HEK293 (cell line): ENCODE results near the gene YARS1.

Source experiments
- CTCF ChIA-PET: fragments of 350-600 bp; formaldehyde crosslinking; extraction: SDS; loops from one replicate; lab custom pipeline; 2021; ENCODE audit warnings: antibody characterized with exemption; lab: Yijun Ruan, JAX
- POLR2A ChIA-PET: fragments of 300-600 bp; formaldehyde crosslinking; extraction: SDS; loops from one replicate; lab custom pipeline; 2020; ENCODE audit warnings: antibody characterized with exemption, inconsistent platforms; lab: Yijun Ruan, JAX
- H3K27ac ChIP-seq: fragments of 200-500 bp; sonication (Bioruptor generic); 2 replicates; pipeline ENCODE4 v1.5.1; 2014; ENCODE audit warnings: low read depth, low read length, control low read depth, inconsistent platforms; ENCODE audit errors: extremely low read depth
- H3K36me3 ChIP-seq, 2 experiments: fragments of 200-500 bp in 1 of 2; sonication (Bioruptor generic) in 1 of 2; 1 replicate in 1 of 2; 2 replicates in 1 of 2; pipeline ENCODE4 v1.5.1; 2014 to 2017; ENCODE audit warnings: inconsistent platforms in 2 of 2, low read length in 2 of 2; ENCODE audit not compliant: control insufficient read depth in 2 of 2, insufficient read depth in 1 of 2
- H3K4me1 ChIP-seq: fragments of 200-500 bp; sonication (Bioruptor generic); 2 replicates; pipeline ENCODE4 v1.5.1; 2014; ENCODE audit warnings: mild to moderate bottlenecking, low read length, inconsistent platforms; ENCODE audit not compliant: control insufficient read depth, insufficient read depth
- H3K4me3 ChIP-seq: 2 replicates; pipeline ENCODE4 v1.5.1; 2011; ENCODE audit warnings: low read depth, mild to moderate bottlenecking, control low read depth, low read length, moderate library complexity
- H3K9me3 ChIP-seq: fragments of 200-500 bp; sonication (Bioruptor generic); 2 replicates; pipeline ENCODE4 v1.5.1; 2014; ENCODE audit warnings: low read depth, low read length, inconsistent platforms; ENCODE audit not compliant: control insufficient read depth, insufficient read depth
- CTCF ChIP-seq: fragments of 450-650 bp; formaldehyde crosslinking; IDR thresholded peaks from 2 replicates; pipeline ENCODE4 v1.5.1; 2016; ENCODE audit warnings: missing biosample characterization, missing genetic modification characterization
- GLIS1 ChIP-seq: fragments of 450-650 bp; formaldehyde crosslinking; IDR thresholded peaks from 2 replicates; pipeline ENCODE4 v1.5.1; 2016; ENCODE audit warnings: missing biosample characterization, missing genetic modification characterization
- IKZF3 ChIP-seq: fragments of 450-650 bp; IDR thresholded peaks from 2 replicates; pipeline ENCODE4 v1.5.0; 2018; ENCODE audit warnings: missing biosample characterization, mild to moderate bottlenecking, missing genetic modification characterization, moderate library complexity
- KLF8 ChIP-seq: fragments of 450-650 bp; formaldehyde crosslinking; IDR thresholded peaks from 2 replicates; pipeline ENCODE4 v1.5.1; 2016; ENCODE audit warnings: missing biosample characterization, missing genetic modification characterization
- PRDM6 ChIP-seq: fragments of 450-650 bp; formaldehyde crosslinking; IDR thresholded peaks from 2 replicates; pipeline ENCODE4 v1.5.1; 2017; ENCODE audit warnings: missing biosample characterization, missing genetic modification characterization
- RBAK ChIP-seq: fragments of 450-650 bp; formaldehyde crosslinking; IDR thresholded peaks from 2 replicates; pipeline ENCODE4 v1.5.1; 2016; ENCODE audit warnings: missing biosample characterization, missing genetic modification characterization
- ZBTB17 ChIP-seq: fragments of 450-650 bp; formaldehyde crosslinking; IDR thresholded peaks from 2 replicates; pipeline ENCODE4 v1.5.1; 2016; ENCODE audit warnings: missing biosample characterization, missing genetic modification characterization
- ZEB2 ChIP-seq: fragments of 450-650 bp; formaldehyde crosslinking; IDR thresholded peaks from 2 replicates; pipeline ENCODE4 v1.5.1; 2016; ENCODE audit warnings: missing biosample characterization, missing genetic modification characterization
- ZNF2 ChIP-seq: fragments of 450-650 bp; formaldehyde crosslinking; IDR thresholded peaks from 2 replicates; pipeline ENCODE4 v1.5.1; 2016; ENCODE audit warnings: missing biosample characterization, missing genetic modification characterization
- ZNF23 ChIP-seq: fragments of 450-650 bp; formaldehyde crosslinking; IDR thresholded peaks from 2 replicates; pipeline ENCODE4 v1.5.1; 2016; ENCODE audit warnings: missing biosample characterization, missing genetic modification characterization, borderline replicate concordance
- ZNF530 ChIP-seq: fragments of 450-650 bp; formaldehyde crosslinking; IDR thresholded peaks from 2 replicates; pipeline ENCODE4 v1.5.1; 2016; ENCODE audit warnings: low read depth, missing biosample characterization, missing genetic modification characterization
- ZNF560 ChIP-seq: fragments of 450-650 bp; formaldehyde crosslinking; IDR thresholded peaks from 2 replicates; pipeline ENCODE4 v1.5.1; 2017; ENCODE audit warnings: missing biosample characterization, missing genetic modification characterization, borderline replicate concordance
- ZNF600 ChIP-seq: fragments of 450-650 bp; formaldehyde crosslinking; IDR thresholded peaks from 2 replicates; pipeline ENCODE4 v1.5.1; 2016; ENCODE audit warnings: missing biosample characterization, missing genetic modification characterization
- ZNF621 ChIP-seq: fragments of 450-650 bp; formaldehyde crosslinking; IDR thresholded peaks from 2 replicates; pipeline ENCODE4 v1.5.1; 2017; ENCODE audit warnings: missing biosample characterization, missing genetic modification characterization
- ZNF629 ChIP-seq: fragments of 450-650 bp; formaldehyde crosslinking; IDR thresholded peaks from 2 replicates; pipeline ENCODE4 v1.5.1; 2017; ENCODE audit warnings: missing biosample characterization, missing genetic modification characterization
- ZNF654 ChIP-seq: fragments of 450-650 bp; formaldehyde crosslinking; IDR thresholded peaks from 2 replicates; pipeline ENCODE4 v1.5.1; 2016; ENCODE audit warnings: low read depth, missing biosample characterization, missing genetic modification characterization
- ZNF660 ChIP-seq: fragments of 450-650 bp; IDR thresholded peaks from 2 replicates; pipeline ENCODE4 v1.5.1; 2018; ENCODE audit warnings: missing biosample characterization, mild to moderate bottlenecking, missing genetic modification characterization
- ZNF670 ChIP-seq: fragments of 450-650 bp; formaldehyde crosslinking; IDR thresholded peaks from 2 replicates; pipeline ENCODE4 v1.5.1; 2016; ENCODE audit warnings: missing biosample characterization, missing genetic modification characterization, low read depth
- ZSCAN30 ChIP-seq: fragments of 450-650 bp; IDR thresholded peaks from 2 replicates; pipeline ENCODE4 v1.5.1; 2018; ENCODE audit warnings: missing biosample characterization, mild to moderate bottlenecking, missing genetic modification characterization, moderate library complexity
- ZXDB ChIP-seq: fragments of 450-650 bp; formaldehyde crosslinking; IDR thresholded peaks from 2 replicates; pipeline ENCODE4 v1.5.1; 2016; ENCODE audit warnings: missing biosample characterization, missing genetic modification characterization
- TF ChIP-seq, protein P1 (sequence below): fragments of 450-650 bp; formaldehyde crosslinking; IDR thresholded peaks from 2 replicates; pipeline ENCODE4 v1.5.1; 2016; ENCODE audit warnings: missing biosample characterization, missing genetic modification characterization
- TF ChIP-seq, protein P2 (sequence below): fragments of 450-650 bp; formaldehyde crosslinking; IDR thresholded peaks from 2 replicates; pipeline ENCODE4 v1.5.1; 2016; ENCODE audit warnings: missing biosample characterization, missing genetic modification characterization
- TF ChIP-seq, protein P3 (sequence below): fragments of 450-650 bp; formaldehyde crosslinking; optimal IDR thresholded peaks from 2 replicates; pipeline ENCODE3; 2016; ENCODE audit warnings: missing biosample characterization, mild to moderate bottlenecking, missing genetic modification characterization
- TF ChIP-seq, protein P4 (sequence below): fragments of 450-650 bp; formaldehyde crosslinking; IDR thresholded peaks from 2 replicates; pipeline ENCODE4 v1.5.1; 2016; ENCODE audit warnings: missing biosample characterization, missing genetic modification characterization

YARS1 gene

GRCh38 chr1:32773018-32773763, 44.0 kb downstream of the YARS1 start:
- Histone ChIP-seq H3K4me1 (no peaks in the 10 kb centered on the region), H3K9me3 (no peaks in the 10 kb centered on the region), H3K36me3 (peaks cover 7 to 79% of the 10 kb centered on the region in 2 experiments; a peak in 2 of 3 replicates), H3K4me3 (no peak overlapping the region), H3K27ac (no peak overlapping the region)
- POLR2A ChIA-PET, result interaction anchor here (0.8 to 3.7 kb wide), 10 partner anchors 11 to 122 kb away, joined by 3 to 41 read pairs (median 4); partner anchors contain the start of gene RBBP4
- CTCF ChIA-PET, result interaction anchor here (0.6 to 10.8 kb wide), 32 partner anchors 9 to 373 kb away, joined by 3 to 253 read pairs (median 4); no protein-coding TSS in a partner anchor
- TF ChIP-seq PRDM6 (tag by site-specific recombination) (no peak), ZNF670 (no peak), ZNF23 (tag by site-specific recombination) (no peak), ZBTB17 (tag by site-specific recombination) (peak; percentile 79), IKZF3 (tag by site-specific recombination) (0 out of 2 replicates have a peak, but pooled peaks have one; percentile 42), ZNF530 (tag by site-specific recombination) (no peak), CTCF (tag by site-specific recombination) (peak; percentile 93), ZNF654 (peak; percentile 76), RBAK (tag by site-specific recombination) (no peak), ZNF600 (peak; percentile 72), ZNF560 (tag by site-specific recombination) (no peak), ZXDB (tag by site-specific recombination) (0 out of 2 replicates have a peak, but pooled peaks have one; percentile 21), KLF8 (tag by site-specific recombination) (0 out of 2 replicates have a peak, but pooled peaks have one; percentile 37), ZSCAN30 (peak; percentile 50; the same call in 1 of the 2 replicates), GLIS1 (tag by site-specific recombination) (0 out of 2 replicates have a peak, but pooled peaks have one; percentile 21), ZNF621 (no peak), ZNF629 (tag by site-specific recombination) (peak; percentile 22; the same call in 1 of the 2 replicates), ZNF2 (tag by site-specific recombination) (peak; percentile 86), ZNF660 (tag by site-specific recombination) (peak; percentile 87), ZEB2 (tag by site-specific recombination) (peak; percentile 48; the same call in 1 of the 2 replicates)
- TF ChIP-seq, protein P1, sequence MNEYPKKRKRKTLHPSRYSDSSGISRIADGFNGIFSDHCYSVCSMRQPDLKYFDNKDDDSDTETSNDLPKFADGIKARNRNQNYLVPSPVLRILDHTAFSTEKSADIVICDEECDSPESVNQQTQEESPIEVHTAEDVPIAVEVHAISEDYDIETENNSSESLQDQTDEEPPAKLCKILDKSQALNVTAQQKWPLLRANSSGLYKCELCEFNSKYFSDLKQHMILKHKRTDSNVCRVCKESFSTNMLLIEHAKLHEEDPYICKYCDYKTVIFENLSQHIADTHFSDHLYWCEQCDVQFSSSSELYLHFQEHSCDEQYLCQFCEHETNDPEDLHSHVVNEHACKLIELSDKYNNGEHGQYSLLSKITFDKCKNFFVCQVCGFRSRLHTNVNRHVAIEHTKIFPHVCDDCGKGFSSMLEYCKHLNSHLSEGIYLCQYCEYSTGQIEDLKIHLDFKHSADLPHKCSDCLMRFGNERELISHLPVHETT (tag by site-specific recombination), result 0 out of 2 replicates have a peak, but pooled peaks have one; percentile 36
- TF ChIP-seq, protein P2, sequence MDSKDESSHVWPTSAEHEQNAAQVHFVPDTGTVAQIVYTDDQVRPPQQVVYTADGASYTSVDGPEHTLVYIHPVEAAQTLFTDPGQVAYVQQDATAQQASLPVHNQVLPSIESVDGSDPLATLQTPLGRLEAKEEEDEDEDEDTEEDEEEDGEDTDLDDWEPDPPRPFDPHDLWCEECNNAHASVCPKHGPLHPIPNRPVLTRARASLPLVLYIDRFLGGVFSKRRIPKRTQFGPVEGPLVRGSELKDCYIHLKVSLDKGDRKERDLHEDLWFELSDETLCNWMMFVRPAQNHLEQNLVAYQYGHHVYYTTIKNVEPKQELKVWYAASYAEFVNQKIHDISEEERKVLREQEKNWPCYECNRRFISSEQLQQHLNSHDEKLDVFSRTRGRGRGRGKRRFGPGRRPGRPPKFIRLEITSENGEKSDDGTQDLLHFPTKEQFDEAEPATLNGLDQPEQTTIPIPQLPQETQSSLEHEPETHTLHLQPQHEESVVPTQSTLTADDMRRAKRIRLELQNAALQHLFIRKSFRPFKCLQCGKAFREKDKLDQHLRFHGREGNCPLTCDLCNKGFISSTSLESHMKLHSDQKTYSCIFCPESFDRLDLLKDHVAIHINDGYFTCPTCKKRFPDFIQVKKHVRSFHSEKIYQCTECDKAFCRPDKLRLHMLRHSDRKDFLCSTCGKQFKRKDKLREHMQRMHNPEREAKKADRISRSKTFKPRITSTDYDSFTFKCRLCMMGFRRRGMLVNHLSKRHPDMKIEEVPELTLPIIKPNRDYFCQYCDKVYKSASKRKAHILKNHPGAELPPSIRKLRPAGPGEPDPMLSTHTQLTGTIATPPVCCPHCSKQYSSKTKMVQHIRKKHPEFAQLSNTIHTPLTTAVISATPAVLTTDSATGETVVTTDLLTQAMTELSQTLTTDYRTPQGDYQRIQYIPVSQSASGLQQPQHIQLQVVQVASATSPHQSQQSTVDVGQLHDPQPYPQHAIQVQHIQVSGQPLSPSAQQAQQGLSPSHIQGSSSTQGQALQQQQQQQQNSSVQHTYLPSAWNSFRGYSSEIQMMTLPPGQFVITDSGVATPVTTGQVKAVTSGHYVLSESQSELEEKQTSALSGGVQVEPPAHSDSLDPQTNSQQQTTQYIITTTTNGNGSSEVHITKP, result peak; percentile 17; the same call in 1 of the 2 replicates
- TF ChIP-seq, protein P3, sequence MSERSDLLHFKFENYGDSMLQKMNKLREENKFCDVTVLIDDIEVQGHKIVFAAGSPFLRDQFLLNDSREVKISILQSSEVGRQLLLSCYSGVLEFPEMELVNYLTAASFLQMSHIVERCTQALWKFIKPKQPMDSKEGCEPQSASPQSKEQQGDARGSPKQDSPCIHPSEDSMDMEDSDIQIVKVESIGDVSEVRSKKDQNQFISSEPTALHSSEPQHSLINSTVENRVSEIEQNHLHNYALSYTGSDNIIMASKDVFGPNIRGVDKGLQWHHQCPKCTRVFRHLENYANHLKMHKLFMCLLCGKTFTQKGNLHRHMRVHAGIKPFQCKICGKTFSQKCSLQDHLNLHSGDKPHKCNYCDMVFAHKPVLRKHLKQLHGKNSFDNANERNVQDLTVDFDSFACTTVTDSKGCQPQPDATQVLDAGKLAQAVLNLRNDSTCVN, result peak; percentile 13
- TF ChIP-seq, protein P4, sequence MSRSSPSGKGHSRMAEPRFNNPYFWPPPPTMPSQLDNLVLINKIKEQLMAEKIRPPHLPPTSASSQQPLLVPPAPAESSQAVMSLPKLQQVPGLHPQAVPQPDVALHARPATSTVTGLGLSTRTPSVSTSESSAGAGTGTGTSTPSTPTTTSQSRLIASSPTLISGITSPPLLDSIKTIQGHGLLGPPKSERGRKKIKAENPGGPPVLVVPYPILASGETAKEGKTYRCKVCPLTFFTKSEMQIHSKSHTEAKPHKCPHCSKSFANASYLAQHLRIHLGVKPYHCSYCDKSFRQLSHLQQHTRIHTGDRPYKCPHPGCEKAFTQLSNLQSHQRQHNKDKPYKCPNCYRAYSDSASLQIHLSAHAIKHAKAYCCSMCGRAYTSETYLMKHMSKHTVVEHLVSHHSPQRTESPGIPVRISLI (tag by site-specific recombination), result peak; percentile 68
